Measurements from ENCODE around the gene DPF3.

DPF3 gene

GRCh38 chr14:72893636-72894322, at the start of gene DPF3:
Gene DPF3 (minus strand): TSS chr14:72894101. CDS start chr14:72894088, 13 bp downstream.
- peak; percentile 93 for DNase-seq

GRCh38 chr14:72942934-72943333, 49.0 kb upstream of the DPF3 start:
- no peak for DNase-seq

- no peak for DNase-seq
Measured at GRCh38 chr14:72941286-72941985, 47.5 kb upstream of the DPF3 start.

GRCh38 chr14:72939630-72940029, 45.7 kb upstream of the DPF3 start:
- no peak for DNase-seq

- no peak for DNase-seq
Measured at GRCh38 chr14:72932893-72933292, 39.0 kb upstream of the DPF3 start.

GRCh38 chr14:72929316-72930080, 35.6 kb upstream of the DPF3 start:
- no peak for DNase-seq

- no peak for DNase-seq
Measured at GRCh38 chr14:72928872-72929271, 35.0 kb upstream of the DPF3 start.

- peak; percentile 96 for DNase-seq
Measured at GRCh38 chr14:72926292-72927028, 32.6 kb upstream of the DPF3 start, which contains the start of gene DCAF4. Gene DCAF4 (plus strand): TSS chr14:72926464. CDS start chr14:72937979, 11,515 bp downstream.

- DNase-seq, result no peak
Measured at GRCh38 chr14:72925815-72926291, 32.0 kb upstream of the DPF3 start.

GRCh38 chr14:72925171-72925759, 31.4 kb upstream of the DPF3 start:
- DNase-seq, result no peak

- DNase-seq, result no peak
Measured at GRCh38 chr14:72924337-72924736, 30.4 kb upstream of the DPF3 start.

GRCh38 chr14:72921396-72921795, 27.5 kb upstream of the DPF3 start:
- no peak for DNase-seq

GRCh38 chr14:72920008-72920407, 26.1 kb upstream of the DPF3 start:
- no peak for DNase-seq

- no peak for DNase-seq
Measured at GRCh38 chr14:72917094-72917802, 23.3 kb upstream of the DPF3 start.

- DNase-seq, result no peak
Measured at GRCh38 chr14:72916174-72916573, 22.3 kb upstream of the DPF3 start.

GRCh38 chr14:72913809-72914208, 19.9 kb upstream of the DPF3 start:
- DNase-seq, result no peak

GRCh38 chr14:72909163-72909562, 15.3 kb upstream of the DPF3 start:
- DNase-seq, result no peak

GRCh38 chr14:72907886-72908285, 14.0 kb upstream of the DPF3 start:
- DNase-seq, result no peak

- no peak for DNase-seq
Measured at GRCh38 chr14:72906879-72907278, 13.0 kb upstream of the DPF3 start.

- no peak for DNase-seq
Measured at GRCh38 chr14:72906316-72906715, 12.4 kb upstream of the DPF3 start.

GRCh38 chr14:72904840-72905561, 11.1 kb upstream of the DPF3 start:
- DNase-seq, result peak; percentile 59

Measured in CD4-positive, alpha-beta T cell treated with Interferon gamma for 1 hour (primary cell).